Right lobe of liver (tissue), 4 donors: ENCODE results near the gene RAI1.

ENCODE experiments used
- POLR2A ChIP-seq: fragments of 450-650 bp; IDR thresholded peaks from one replicate; pipeline ENCODE4 v1.6.1; 2017; ENCODE audit warnings: antibody characterized with exemption, mild to moderate bottlenecking
- TF ChIP-seq, protein P1 (sequence below), 4 donors: fragments of 200-600 bp in 3 of 4; fragments of 450-650 bp in 1 of 4; IDR thresholded peaks; one replicate each; pipeline versions ENCODE4 v1.5.1 to v1.8.0; 2016 to 2022; ENCODE audit warnings: antibody characterized with exemption in 4 of 4, mild to moderate bottlenecking in 2 of 4
- donor health status: DM: no; HTN: no; CAD: no.
- donor health status: DM: no; HTN: no; CAD: no.
- donor health status: DM: no; HTN: yes; CAD: no.

DNA sequence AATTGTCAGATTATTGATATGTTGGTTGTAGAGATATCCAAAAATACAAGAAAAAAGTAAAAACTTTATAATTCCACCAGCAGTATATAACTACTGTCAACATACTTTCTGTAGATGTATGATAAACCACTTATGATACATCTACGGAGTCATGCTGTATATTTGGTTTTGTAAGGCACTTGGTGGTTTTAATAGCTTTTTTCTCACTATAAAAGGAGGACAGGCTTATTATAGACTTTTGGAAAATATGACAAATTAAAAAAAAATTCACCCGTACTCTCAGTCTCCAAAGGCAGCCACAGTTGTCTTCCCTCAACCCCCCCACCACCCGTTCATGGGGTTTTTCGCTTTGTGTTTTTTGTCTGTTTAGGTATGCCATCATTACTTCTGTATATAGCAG is 14.8 kb downstream of the RAI1 start:
- TF ChIP-seq, protein P1, sequence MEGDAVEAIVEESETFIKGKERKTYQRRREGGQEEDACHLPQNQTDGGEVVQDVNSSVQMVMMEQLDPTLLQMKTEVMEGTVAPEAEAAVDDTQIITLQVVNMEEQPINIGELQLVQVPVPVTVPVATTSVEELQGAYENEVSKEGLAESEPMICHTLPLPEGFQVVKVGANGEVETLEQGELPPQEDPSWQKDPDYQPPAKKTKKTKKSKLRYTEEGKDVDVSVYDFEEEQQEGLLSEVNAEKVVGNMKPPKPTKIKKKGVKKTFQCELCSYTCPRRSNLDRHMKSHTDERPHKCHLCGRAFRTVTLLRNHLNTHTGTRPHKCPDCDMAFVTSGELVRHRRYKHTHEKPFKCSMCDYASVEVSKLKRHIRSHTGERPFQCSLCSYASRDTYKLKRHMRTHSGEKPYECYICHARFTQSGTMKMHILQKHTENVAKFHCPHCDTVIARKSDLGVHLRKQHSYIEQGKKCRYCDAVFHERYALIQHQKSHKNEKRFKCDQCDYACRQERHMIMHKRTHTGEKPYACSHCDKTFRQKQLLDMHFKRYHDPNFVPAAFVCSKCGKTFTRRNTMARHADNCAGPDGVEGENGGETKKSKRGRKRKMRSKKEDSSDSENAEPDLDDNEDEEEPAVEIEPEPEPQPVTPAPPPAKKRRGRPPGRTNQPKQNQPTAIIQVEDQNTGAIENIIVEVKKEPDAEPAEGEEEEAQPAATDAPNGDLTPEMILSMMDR (IDR thresholded peaks at IDR 0.05) = no peak
- no peak for TF ChIP-seq POLR2A
